Right lobe of liver (tissue), 4 donors: ENCODE data around the gene MAP1B.

Experiments
- POLR2A ChIP-seq: fragments of 450-650 bp; IDR thresholded peaks from one replicate; pipeline ENCODE4 v1.6.1; 2017; ENCODE audit warnings: antibody characterized with exemption, mild to moderate bottlenecking
- TF ChIP-seq, protein P1 (sequence below), 4 donors: fragments of 200-600 bp in 3 of 4; fragments of 450-650 bp in 1 of 4; IDR thresholded peaks; one replicate each; pipeline versions ENCODE4 v1.5.1 to v1.8.0; 2016 to 2022; ENCODE audit warnings: antibody characterized with exemption in 4 of 4, mild to moderate bottlenecking in 2 of 4
- donor health status: DM: no; HTN: no; CAD: no.
- donor health status: DM: no; HTN: no; CAD: no.
- donor health status: DM: no; HTN: yes; CAD: no.

DNA sequence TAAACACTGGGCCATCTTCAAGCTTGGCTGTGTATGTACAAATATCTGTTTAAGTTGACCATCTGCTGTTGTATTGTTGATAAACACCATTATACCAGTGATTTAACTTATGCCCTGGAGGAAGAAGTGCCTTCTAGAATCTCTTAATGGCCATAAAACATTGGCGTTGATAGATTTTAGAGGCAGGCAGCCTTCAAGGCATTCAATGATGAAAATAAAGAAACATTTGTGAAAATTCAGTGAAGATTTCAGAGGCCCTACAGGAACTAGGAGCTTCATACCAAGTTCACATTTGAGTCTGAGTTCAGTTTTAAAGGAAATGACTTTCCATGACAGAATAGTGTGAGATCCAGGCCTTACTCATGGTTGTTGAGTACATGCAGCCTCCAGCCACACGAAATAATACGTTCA lies 52.2 kb downstream of the MAP1B start:
- TF ChIP-seq POLR2A, result no peak
- TF ChIP-seq, protein P1, sequence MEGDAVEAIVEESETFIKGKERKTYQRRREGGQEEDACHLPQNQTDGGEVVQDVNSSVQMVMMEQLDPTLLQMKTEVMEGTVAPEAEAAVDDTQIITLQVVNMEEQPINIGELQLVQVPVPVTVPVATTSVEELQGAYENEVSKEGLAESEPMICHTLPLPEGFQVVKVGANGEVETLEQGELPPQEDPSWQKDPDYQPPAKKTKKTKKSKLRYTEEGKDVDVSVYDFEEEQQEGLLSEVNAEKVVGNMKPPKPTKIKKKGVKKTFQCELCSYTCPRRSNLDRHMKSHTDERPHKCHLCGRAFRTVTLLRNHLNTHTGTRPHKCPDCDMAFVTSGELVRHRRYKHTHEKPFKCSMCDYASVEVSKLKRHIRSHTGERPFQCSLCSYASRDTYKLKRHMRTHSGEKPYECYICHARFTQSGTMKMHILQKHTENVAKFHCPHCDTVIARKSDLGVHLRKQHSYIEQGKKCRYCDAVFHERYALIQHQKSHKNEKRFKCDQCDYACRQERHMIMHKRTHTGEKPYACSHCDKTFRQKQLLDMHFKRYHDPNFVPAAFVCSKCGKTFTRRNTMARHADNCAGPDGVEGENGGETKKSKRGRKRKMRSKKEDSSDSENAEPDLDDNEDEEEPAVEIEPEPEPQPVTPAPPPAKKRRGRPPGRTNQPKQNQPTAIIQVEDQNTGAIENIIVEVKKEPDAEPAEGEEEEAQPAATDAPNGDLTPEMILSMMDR (IDR thresholded peaks at IDR 0.05), result no peak
